H1 (cell line): ENCODE data around the gene NR3C1. TPM values are rescaled to one million over a fixed set of nuclear protein-coding genes. Genes with fewer than 3 reads are reported as not detected.

Source experiments
- CEBPB ChIP-seq: IDR thresholded peaks from 2 replicates; pipeline ENCODE4 v1.6.1; 2012; ENCODE audit warnings: low read depth, low read length
- SIX5 ChIP-seq: IDR thresholded peaks from 2 replicates; pipeline ENCODE4 v1.6.1; 2011; ENCODE audit warnings: mild to moderate bottlenecking, low read depth, low read length
- YY1 ChIP-seq: IDR thresholded peaks from 2 replicates; pipeline ENCODE4 v1.6.1; 2011; ENCODE audit warnings: low read depth, mild to moderate bottlenecking, low read length
- ZNF274 ChIP-seq: IDR thresholded peaks from 2 replicates; pipeline ENCODE4 v1.7.0; 2012; ENCODE audit warnings: low read length, borderline replicate concordance; ENCODE audit errors: extremely low read depth
- polyA plus RNA-seq, 7 experiments: library from polyadenylated mRNA; depleted of rRNA in 3 of 7; stranded (reverse) in 5 of 7; unstranded in 2 of 7; fragments of >200 nt in 5 of 7; fragments of 200-250 nt in 2 of 7; gene quantifications; 1 replicate in 5 of 7; 2 replicates in 1 of 7; 4 replicates in 1 of 7; pipeline versions ENCODE4 v1.2.1 to v1.2.3, GENCODE V29; 2011 to 2013; ENCODE audit warnings: missing spikeins in 2 of 7, mixed read lengths in 2 of 7
- total RNA-seq: library from RNA; stranded (reverse); fragmentation: NEBNext Ultra II Directional; extraction: Animal tissue kit (Norgen Biotek cat#: 25700); gene quantifications from 2 replicates; pipeline ENCODE4 v1.2.1, GENCODE V29; 2021
- TF ChIP-seq, protein P1 (sequence below): fragments of 300-600 bp; sonication (generic); IDR thresholded peaks from 2 replicates; pipeline ENCODE4 v1.7.1; 2012; ENCODE audit warnings: low read length, moderate library complexity, mild to moderate bottlenecking, inconsistent platforms; ENCODE audit not compliant: insufficient replicate concordance

Gene NR3C1
- total and polyA plus RNA-seq, 2 of the 8 experiments (the other 6 are each of a cell fraction or from before 2014, with no cell fraction given): 1.7 to 5.4 TPM

GRCh38 chr5:143443330-143443729 lies 39.8 kb upstream of the NR3C1 start (continued):
- TF ChIP-seq SIX5 (no peak), CEBPB (no peak), YY1 (no peak), ZNF274 (no peak)
- TF ChIP-seq, protein P1, sequence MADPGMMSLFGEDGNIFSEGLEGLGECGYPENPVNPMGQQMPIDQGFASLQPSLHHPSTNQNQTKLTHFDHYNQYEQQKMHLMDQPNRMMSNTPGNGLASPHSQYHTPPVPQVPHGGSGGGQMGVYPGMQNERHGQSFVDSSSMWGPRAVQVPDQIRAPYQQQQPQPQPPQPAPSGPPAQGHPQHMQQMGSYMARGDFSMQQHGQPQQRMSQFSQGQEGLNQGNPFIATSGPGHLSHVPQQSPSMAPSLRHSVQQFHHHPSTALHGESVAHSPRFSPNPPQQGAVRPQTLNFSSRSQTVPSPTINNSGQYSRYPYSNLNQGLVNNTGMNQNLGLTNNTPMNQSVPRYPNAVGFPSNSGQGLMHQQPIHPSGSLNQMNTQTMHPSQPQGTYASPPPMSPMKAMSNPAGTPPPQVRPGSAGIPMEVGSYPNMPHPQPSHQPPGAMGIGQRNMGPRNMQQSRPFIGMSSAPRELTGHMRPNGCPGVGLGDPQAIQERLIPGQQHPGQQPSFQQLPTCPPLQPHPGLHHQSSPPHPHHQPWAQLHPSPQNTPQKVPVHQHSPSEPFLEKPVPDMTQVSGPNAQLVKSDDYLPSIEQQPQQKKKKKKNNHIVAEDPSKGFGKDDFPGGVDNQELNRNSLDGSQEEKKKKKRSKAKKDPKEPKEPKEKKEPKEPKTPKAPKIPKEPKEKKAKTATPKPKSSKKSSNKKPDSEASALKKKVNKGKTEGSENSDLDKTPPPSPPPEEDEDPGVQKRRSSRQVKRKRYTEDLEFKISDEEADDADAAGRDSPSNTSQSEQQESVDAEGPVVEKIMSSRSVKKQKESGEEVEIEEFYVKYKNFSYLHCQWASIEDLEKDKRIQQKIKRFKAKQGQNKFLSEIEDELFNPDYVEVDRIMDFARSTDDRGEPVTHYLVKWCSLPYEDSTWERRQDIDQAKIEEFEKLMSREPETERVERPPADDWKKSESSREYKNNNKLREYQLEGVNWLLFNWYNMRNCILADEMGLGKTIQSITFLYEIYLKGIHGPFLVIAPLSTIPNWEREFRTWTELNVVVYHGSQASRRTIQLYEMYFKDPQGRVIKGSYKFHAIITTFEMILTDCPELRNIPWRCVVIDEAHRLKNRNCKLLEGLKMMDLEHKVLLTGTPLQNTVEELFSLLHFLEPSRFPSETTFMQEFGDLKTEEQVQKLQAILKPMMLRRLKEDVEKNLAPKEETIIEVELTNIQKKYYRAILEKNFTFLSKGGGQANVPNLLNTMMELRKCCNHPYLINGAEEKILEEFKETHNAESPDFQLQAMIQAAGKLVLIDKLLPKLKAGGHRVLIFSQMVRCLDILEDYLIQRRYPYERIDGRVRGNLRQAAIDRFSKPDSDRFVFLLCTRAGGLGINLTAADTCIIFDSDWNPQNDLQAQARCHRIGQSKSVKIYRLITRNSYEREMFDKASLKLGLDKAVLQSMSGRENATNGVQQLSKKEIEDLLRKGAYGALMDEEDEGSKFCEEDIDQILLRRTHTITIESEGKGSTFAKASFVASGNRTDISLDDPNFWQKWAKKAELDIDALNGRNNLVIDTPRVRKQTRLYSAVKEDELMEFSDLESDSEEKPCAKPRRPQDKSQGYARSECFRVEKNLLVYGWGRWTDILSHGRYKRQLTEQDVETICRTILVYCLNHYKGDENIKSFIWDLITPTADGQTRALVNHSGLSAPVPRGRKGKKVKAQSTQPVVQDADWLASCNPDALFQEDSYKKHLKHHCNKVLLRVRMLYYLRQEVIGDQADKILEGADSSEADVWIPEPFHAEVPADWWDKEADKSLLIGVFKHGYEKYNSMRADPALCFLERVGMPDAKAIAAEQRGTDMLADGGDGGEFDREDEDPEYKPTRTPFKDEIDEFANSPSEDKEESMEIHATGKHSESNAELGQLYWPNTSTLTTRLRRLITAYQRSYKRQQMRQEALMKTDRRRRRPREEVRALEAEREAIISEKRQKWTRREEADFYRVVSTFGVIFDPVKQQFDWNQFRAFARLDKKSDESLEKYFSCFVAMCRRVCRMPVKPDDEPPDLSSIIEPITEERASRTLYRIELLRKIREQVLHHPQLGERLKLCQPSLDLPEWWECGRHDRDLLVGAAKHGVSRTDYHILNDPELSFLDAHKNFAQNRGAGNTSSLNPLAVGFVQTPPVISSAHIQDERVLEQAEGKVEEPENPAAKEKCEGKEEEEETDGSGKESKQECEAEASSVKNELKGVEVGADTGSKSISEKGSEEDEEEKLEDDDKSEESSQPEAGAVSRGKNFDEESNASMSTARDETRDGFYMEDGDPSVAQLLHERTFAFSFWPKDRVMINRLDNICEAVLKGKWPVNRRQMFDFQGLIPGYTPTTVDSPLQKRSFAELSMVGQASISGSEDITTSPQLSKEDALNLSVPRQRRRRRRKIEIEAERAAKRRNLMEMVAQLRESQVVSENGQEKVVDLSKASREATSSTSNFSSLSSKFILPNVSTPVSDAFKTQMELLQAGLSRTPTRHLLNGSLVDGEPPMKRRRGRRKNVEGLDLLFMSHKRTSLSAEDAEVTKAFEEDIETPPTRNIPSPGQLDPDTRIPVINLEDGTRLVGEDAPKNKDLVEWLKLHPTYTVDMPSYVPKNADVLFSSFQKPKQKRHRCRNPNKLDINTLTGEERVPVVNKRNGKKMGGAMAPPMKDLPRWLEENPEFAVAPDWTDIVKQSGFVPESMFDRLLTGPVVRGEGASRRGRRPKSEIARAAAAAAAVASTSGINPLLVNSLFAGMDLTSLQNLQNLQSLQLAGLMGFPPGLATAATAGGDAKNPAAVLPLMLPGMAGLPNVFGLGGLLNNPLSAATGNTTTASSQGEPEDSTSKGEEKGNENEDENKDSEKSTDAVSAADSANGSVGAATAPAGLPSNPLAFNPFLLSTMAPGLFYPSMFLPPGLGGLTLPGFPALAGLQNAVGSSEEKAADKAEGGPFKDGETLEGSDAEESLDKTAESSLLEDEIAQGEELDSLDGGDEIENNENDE: no peak
